ENCODE measurements around the gene HOXB5. TPM values are rescaled to one million over a fixed set of nuclear protein-coding genes. Genes with fewer than 3 reads are reported as not detected.

Gene HOXB5
- total and polyA plus RNA-seq, 2 experiments from 2014 or later = 0.27 to 4.4 TPM

- H3K4me3 ChIP-seq = no peak overlapping the region
- TF ChIP-seq EZH2 (IDR thresholded peaks at IDR 0.05; ENCODE audit: borderline replicate concordance) (peak; percentile 41), CTCF (IDR thresholded peaks at IDR 0.05; ENCODE audit: poor library complexity) (no peak), EZH2phosphoT487 (IDR thresholded peaks at IDR 0.05; ENCODE audit: low read depth, severe bottlenecking, unreplicated experiment) (no peak)
- H3K79me2 ChIP-seq = no peaks in the 10 kb centered on the region
- no peaks in the 10 kb centered on the region for H3K9me2 ChIP-seq (replicated peaks; ENCODE audit: insufficient read depth)
- H4K20me1 ChIP-seq (ENCODE audit: insufficient read depth, poor library complexity, severe bottlenecking) = no peaks in the 10 kb centered on the region
- DNase-seq (ENCODE audit: low spot score) = no peak
- 46% methylated on average over 5 of the region's 5 CpGs for WGBS (ENCODE audit: low lambda C conversion rate, missing lambda C conversion rate)
- H2AFZ ChIP-seq = no peak overlapping the region
- H3K9me3 ChIP-seq (ENCODE audit: low read depth) = no peaks in the 10 kb centered on the region
- H3K36me3 ChIP-seq (replicated peaks; ENCODE audit: insufficient read depth, low read depth) = no peaks in the 10 kb centered on the region
- H3K4me2 ChIP-seq = no peak overlapping the region
- peaks cover 98% of the 10 kb centered on the region for H3K27me3 ChIP-seq
- H3K27ac ChIP-seq = no peak overlapping the region
- H3K4me1 ChIP-seq (ENCODE audit: insufficient read depth) = no peaks in the 10 kb centered on the region
These were observed 45.6 kb upstream of the HOXB5 start for GRCh38 chr17:48639136-48639535.

- H3K9me2 ChIP-seq (replicated peaks; ENCODE audit: insufficient read depth) = no peaks in the 10 kb centered on the region
- DNase-seq (ENCODE audit: low spot score) = no peak
- H3K79me2 ChIP-seq = no peaks in the 10 kb centered on the region
- H3K4me1 ChIP-seq (ENCODE audit: insufficient read depth) = no peaks in the 10 kb centered on the region
- peaks cover 98% of the 10 kb centered on the region for H3K27me3 ChIP-seq
- no peak overlapping the region for H3K4me3 ChIP-seq
- TF ChIP-seq EZH2phosphoT487 (IDR thresholded peaks at IDR 0.05; ENCODE audit: low read depth, severe bottlenecking, unreplicated experiment) = no peak
- no peak for TF ChIP-seq EZH2 (IDR thresholded peaks at IDR 0.05; ENCODE audit: borderline replicate concordance)
- no peak overlapping the region for H2AFZ ChIP-seq
- H3K4me2 ChIP-seq = no peak overlapping the region
- H3K27ac ChIP-seq = no peak overlapping the region
- WGBS (ENCODE audit: low lambda C conversion rate, missing lambda C conversion rate) = 53% methylated on average over 18 of the region's 18 CpGs
- H4K20me1 ChIP-seq (ENCODE audit: insufficient read depth, poor library complexity, severe bottlenecking) = no peaks in the 10 kb centered on the region
- no peaks in the 10 kb centered on the region for H3K9me3 ChIP-seq (ENCODE audit: low read depth)
- H3K36me3 ChIP-seq (replicated peaks; ENCODE audit: insufficient read depth, low read depth) = no peaks in the 10 kb centered on the region
These were observed 44.0 kb upstream of the HOXB5 start for GRCh38 chr17:48637323-48638260.

- Histone ChIP-seq H3K4me1 (ENCODE audit: insufficient read depth) (no peaks in the 10 kb centered on the region), H3K9me2 (replicated peaks; ENCODE audit: insufficient read depth) (no peaks in the 10 kb centered on the region), H3K27me3 (peaks cover 98% of the 10 kb centered on the region), H2AFZ (no peak overlapping the region), H3K4me3 (no peak overlapping the region), H3K4me2 (peak overlapping the region; percentile 53), H3K27ac (no peak overlapping the region), H3K9me3 (ENCODE audit: low read depth) (no peaks in the 10 kb centered on the region), H4K20me1 (ENCODE audit: insufficient read depth, poor library complexity, severe bottlenecking) (no peaks in the 10 kb centered on the region), H3K36me3 (replicated peaks; ENCODE audit: insufficient read depth, low read depth) (no peaks in the 10 kb centered on the region), H3K79me2 (no peaks in the 10 kb centered on the region)
- 6% methylated on average over 37 of the region's 39 CpGs for WGBS (ENCODE audit: low lambda C conversion rate, missing lambda C conversion rate)
- DNase-seq (ENCODE audit: low spot score) = peak; percentile 90
- TF ChIP-seq EZH2phosphoT487 (IDR thresholded peaks at IDR 0.05; ENCODE audit: low read depth, severe bottlenecking, unreplicated experiment) (peak; percentile 44), EZH2 (IDR thresholded peaks at IDR 0.05; ENCODE audit: borderline replicate concordance) (peak; percentile 85), CTCF (IDR thresholded peaks at IDR 0.05; ENCODE audit: poor library complexity) (peak; percentile 55)
These were observed 42.8 kb upstream of the HOXB5 start for GRCh38 chr17:48636177-48637018.
